ENCODE results near the gene WDR27. TPM values are rescaled to one million over a fixed set of nuclear protein-coding genes. Genes with fewer than 3 reads are reported as not detected.

WDR27 gene
- total RNA-seq, 1 donor from 2014 or later = 27.2 TPM

DNA sequence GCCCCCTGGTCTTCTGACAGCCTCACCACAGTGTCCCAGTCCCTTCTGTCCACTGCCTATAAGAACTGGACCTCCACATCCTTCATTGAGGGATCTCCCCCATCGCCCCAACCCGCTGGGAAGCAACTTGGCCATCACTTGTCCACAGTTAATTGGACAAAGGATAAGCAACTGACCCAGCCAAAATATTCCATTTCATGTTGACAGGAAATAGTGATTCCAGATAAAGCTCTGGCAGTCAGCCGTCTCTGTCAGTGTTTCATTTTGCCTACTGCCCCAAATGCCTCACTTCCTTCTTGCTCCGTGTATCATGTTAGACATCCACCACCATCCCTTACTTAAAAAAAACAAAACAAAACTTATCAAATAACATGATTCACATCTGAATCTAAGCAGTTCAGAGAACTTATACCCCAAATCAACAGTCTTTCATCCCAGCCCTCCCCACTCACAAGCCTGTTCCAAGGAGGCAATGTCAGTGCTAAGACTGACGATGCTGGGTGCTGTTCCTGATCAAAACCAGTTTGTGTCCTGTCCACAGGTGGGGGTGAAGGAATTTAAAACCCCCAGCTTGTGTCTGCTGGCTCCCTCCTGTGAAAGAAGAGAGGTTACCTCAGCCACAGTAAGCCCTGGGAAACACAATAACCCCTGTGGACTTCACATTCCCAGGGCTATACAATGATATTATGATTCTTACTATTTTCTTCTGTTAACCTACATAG is 162.5 kb downstream of the WDR27 start:
- TF ChIP-seq, protein P1, sequence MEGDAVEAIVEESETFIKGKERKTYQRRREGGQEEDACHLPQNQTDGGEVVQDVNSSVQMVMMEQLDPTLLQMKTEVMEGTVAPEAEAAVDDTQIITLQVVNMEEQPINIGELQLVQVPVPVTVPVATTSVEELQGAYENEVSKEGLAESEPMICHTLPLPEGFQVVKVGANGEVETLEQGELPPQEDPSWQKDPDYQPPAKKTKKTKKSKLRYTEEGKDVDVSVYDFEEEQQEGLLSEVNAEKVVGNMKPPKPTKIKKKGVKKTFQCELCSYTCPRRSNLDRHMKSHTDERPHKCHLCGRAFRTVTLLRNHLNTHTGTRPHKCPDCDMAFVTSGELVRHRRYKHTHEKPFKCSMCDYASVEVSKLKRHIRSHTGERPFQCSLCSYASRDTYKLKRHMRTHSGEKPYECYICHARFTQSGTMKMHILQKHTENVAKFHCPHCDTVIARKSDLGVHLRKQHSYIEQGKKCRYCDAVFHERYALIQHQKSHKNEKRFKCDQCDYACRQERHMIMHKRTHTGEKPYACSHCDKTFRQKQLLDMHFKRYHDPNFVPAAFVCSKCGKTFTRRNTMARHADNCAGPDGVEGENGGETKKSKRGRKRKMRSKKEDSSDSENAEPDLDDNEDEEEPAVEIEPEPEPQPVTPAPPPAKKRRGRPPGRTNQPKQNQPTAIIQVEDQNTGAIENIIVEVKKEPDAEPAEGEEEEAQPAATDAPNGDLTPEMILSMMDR (conservative IDR thresholded peaks at IDR 0.05; ENCODE audit: low read depth, low read length) = no peak
- DNase-seq (ENCODE audit: low read depth) = no peak
- H3K4me3 ChIP-seq (ENCODE audit: low read depth, low read length) = no peak overlapping the region

DNA sequence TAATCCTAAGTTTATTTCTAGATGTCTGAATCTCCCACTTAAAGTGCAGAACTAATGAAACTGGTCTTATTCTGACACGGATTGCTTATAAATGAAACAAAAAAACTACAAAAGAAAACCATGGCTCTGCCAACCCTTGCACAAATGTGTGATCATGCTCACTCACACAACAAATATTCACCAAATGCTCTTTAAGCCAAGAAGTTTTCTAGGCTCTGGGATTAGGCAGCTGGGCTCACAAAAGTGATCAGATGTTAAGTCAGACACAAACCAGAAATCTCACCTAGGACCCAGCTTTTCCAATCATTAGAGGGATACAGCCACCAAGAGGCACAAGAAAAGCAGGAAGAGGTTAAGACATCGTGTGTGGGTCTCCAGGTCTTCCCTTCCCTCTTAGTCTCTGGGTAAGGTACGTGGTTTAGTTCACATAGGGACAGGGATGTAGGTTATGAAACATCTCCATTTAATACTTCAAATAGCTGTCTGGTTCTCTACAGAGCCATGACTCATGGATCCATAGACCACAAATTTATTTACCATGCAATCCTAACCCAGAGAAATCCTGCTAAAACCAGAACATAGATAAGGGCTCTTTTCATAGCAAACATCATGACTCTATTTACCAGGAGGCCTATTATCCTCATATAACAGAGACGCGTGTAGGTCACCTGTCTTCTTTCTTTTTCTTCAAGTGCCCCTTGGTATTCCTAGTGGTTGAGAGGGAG is 165.2 kb downstream of the WDR27 start:
- no peak for DNase-seq (ENCODE audit: low read depth)
- no peak overlapping the region for H3K4me3 ChIP-seq (ENCODE audit: low read depth, low read length)
- TF ChIP-seq, protein P1 (conservative IDR thresholded peaks at IDR 0.05; ENCODE audit: low read depth, low read length) = no peak

DNA sequence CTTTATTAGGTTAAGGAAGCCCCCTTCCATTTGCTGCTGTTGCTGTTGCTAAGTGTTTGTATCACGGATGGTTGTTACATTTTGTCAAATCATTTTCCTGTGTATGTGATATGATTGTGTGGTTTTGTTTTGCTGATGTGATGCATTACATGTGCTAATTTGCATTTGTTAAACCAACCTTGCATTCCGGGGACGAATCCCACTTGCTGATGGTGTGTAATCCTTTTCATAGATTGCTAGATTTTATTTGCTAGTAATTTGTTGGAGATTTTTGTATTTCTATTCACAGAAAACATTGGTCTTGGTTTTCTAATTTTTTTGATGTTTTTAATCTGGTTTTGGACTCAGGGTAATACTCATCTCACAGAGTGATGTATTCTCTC is 167.8 kb downstream of the WDR27 start:
- TF ChIP-seq, protein P1 (conservative IDR thresholded peaks at IDR 0.05; ENCODE audit: low read depth, low read length) = no peak
- DNase-seq (ENCODE audit: low read depth) = no peak
- no peak overlapping the region for H3K4me3 ChIP-seq (ENCODE audit: low read depth, low read length)

DNA sequence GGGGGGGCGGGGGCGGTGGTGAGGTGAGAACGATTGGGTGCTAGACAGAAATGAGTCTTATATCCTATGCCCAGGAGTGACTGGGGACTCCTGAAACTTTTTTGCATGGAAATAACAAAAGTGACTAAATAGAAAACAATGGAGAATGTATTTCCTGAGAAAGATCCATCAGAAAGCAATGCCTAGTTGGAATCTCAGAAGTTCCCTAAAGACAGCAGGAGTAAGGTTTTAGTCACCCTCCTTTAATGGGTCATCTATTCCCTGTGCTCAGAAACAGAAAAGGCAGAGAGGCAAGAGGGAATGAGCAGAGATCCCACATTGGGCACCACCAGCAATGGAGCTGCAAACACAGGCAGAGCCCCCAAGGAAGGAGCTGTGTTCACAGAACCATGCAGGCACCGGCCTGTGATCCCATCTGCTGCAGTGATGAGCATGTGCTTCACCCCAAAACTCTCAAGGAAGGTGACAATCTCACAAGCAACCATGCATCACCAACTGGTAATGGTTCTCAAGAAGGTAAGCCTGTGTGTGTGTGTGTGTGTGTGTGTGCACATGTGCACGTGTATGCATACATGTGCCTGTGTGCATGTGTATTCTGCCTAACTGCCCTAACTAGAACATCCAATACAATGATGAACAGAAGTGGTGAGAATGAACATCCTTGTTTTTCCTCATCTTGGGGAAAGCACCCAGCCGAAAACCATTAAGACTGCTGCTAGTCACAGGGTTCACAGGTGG is 168.4 kb downstream of the WDR27 start:
- H3K4me3 ChIP-seq (ENCODE audit: low read depth, low read length) = no peak overlapping the region
- TF ChIP-seq, protein P1 (conservative IDR thresholded peaks at IDR 0.05; ENCODE audit: low read depth, low read length) = no peak
- no peak for DNase-seq (ENCODE audit: low read depth)

DNA sequence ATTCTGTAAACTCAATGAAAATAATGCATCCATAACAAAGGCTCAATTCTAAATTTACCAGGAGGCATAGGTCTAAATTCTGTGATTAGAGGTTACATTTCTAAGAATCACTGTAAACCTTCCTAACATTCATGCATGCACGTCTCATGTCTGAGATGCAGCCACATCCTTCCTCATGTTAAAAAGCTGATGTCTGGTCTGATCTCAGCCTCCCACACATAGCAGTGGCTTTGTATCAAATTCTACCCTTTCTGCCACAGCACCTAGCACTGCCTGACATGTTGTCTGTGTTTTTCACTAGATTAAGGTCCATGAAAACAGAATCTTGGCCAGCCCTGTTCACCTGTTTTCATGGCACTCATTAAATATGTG is 171.1 kb downstream of the WDR27 start:
- TF ChIP-seq, protein P1 (conservative IDR thresholded peaks at IDR 0.05; ENCODE audit: low read depth, low read length) = no peak
- DNase-seq (ENCODE audit: low read depth) = no peak

DNA sequence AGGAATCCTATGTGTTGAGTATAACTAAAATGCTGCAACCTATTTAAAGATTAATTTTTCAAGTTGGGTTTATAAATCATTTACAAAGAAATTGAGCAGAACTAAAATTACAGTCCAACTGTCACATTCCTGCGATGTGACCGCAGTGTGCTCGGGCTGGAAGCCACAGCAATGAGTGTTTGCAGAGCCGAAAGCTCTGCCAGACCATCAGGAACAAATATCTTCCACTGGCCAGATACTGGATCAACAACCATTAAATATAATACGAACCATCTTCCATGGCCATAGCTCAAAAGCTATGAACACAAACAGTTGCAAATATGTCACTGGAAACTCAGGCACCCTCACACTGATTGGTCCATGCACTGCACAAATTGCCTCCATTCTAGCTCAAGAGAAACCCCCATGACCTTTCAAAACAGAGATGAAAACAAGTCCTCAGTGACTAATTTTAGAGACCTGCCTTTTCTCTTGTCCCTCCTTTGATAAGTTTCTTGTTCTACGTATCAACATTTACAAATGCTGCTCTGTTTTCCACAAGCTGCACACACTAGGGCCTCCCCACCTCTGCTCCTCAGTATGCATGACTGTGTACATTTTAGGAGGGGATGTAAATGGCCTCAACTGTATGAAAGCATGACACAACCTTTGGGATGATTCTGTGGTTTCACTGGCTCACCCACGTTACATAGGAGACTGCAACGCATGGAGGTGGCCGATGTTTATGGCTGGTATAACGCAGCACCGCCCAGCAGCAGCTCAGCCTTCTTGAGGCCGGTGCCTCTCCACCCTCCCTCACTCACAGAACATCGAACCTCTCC is 171.7 kb downstream of the WDR27 start:
- TF ChIP-seq, protein P1 (conservative IDR thresholded peaks at IDR 0.05; ENCODE audit: low read depth, low read length) = no peak
- no peak overlapping the region for H3K4me3 ChIP-seq (ENCODE audit: low read depth, low read length)
- peak; percentile 82 for DNase-seq (ENCODE audit: low read depth)

More for the DNA sequence above, 171.1 kb downstream of the WDR27 start:
- no peak overlapping the region for H3K4me3 ChIP-seq (ENCODE audit: low read depth, low read length)
